ENCODE measurements around the gene GCHFR.
A peak's percentile ranks its signal among the peaks of the same experiment; 100 is the strongest.

The GCHFR gene

DNA sequence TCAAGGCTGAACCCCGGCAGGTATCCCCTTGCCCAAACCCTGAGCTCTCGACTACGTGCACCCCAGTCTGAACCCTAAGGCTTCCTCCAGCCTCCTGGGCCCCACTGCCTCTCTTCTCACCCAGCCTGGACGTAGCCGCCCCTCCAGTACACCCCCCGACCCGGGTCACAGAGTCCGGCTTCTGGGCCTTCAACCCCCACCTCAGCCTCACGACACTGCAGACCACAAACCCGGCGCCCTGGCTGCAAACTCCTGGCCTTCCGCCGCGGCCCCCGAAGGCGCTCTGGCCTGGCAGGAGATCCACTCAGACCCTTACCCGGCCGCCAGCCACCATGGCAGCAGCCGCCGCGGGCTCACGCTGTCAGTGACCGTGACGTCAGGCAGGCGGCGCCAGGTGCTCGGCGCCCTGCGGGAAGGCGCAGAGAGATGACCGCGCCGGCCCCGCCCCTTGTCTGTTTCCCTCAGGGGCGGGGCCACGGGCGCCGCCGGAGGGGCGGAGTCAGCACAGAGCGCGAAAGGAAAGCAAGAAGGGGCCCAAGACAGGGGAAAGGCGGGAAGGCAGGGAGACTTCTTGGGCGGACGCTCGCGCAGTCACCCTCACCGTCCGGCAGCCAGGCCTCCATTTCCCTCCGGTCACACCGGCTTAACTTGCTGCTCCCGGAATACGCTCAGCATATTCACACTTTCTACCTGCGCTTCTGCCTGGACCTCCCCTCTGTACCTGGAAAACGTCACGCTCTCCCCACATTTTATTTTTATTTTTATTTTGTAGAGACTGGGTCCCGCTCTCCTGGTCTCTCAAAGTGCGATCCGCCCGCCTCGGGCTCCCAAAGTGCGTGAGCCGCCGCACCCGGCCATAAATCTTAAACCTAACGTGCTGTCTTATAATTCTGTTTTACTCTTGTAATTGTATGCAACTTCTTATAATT is 8.7 kb upstream of the GCHFR start, which contains the start of gene RMDN3:
RMDN3 (minus strand) TSS at position 372 of the 929 bp plus-strand sequence. CDS start 471 bp downstream, outside the sequence.
- DNase-seq: peak; percentile 97

DNA sequence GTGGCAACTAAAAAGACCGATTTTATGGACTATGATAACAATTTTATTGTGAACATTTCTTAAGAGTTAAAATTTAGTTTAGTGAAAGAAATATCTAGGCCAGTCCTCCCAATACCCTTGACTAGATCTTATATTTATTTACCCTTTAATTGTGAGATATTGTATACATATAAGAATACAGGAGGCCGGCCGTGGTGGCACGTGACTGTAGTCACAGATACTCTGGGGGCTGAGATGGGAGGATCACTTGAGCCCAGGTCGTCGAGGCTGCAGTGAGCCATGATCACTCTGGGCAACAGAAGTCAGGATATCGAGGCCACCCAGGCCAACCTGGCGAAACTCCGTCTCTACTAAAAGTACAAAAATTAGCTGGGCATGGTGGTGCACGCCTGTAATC is 8.1 kb upstream of the GCHFR start:
- peak; percentile 67 for DNase-seq

DNA sequence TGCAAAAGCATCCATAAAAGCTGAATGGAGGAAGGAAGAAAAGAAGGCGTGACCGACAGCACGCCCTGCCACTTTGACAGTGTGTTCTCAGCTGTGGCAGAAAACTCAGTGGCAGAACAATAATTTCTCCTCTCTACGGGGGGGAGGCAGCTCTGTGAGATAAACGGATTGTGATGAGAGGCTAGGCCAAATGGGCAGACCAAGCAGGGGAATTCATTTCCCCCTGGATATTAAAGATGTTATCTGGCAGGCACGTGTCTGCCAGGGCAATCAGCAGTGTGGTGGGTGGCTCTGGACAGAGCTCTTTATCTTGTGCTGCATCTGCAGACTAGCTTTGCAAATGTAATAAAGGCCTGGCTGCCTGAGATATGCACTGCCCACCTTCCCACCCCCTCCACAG is 6.9 kb upstream of the GCHFR start:
- peak; percentile 86 for DNase-seq

DNA sequence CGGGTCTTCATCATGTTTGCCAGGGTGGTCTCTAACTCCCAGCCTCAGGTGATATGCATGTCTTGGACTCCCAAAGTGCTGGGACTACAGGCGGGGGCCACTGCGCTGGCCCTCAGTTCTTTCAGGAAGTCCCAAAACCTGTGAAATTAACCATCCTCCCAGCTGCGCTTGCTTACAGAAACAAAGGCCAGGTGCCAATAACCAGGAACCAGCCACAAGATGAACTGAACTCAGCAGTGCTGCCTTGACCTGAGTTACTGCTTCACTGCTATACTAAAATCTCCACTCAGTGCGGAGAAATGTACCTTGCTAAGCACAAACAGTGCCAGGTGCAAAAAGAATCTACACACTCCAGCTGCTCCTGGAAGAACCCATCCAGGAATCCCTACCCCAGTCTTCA is 3.9 kb upstream of the GCHFR start:
- no peak for DNase-seq

DNA sequence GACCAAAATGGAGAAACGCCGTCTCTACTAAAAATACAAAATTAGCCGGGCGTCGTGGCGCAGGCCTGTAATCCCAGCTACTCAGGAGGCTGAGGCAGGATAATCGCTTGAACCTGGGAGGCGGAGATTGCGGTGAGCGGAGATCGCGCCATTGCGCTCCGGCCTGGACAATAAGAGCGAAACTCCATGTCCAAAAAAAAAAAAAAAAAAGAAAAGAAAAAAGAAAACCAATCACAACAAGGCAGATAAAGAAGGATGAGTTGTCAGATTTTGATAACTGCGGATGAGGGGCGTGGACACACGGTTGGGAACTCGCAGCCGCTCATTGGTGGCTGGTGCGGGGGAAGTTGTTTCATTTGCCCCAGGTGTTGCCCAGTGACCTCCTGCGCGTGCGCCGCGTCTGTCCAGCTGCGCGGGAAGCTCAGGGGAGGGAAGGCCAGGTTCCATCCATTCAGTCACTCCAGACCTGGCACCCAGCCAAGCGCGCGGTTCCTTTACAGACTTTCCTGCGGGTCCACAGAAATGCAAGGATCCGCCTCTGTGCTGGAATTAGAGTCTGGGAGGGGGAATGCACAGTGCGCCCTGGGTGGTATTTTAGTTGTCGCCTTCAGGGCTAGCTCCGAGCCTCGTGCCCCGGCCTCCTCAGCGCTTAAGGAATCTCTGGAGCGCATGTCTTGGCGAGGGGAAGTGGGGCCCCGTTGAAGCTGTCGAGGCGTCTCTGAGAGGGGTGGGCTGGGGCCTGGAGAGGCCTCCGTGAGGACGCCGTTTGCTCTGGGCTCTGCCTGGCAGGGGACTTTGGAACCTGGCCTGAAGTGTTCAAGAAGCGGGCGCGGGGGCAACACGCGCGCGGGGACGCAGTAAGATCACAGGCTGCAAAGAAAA is 708 bp upstream of the GCHFR start:
- peak; percentile 66 for DNase-seq

DNA sequence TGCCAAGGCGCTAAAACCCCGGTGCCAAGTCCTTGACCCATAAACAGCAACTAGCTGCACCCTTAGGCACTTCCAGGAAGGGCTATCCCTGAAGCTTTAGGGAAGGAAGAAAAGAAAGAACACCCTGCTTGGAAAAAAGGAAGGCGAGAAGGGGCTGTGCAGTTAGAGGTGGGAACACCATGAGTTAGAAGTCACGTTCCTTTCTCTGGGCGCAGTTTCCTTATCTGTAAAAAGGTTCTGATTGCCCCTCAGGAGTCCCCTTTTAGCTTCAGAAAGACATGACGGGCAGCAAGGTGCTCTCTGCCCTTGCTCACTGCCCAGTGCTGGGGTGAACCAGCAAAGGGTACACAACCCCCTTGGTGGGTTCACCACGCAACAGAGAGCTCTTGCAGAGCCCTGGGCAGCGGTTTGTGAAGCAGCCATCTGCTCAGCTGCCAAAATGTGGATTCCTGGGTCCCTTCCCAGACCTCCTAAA is 798 bp downstream of the GCHFR start:
- peak; percentile 45 for DNase-seq

DNA sequence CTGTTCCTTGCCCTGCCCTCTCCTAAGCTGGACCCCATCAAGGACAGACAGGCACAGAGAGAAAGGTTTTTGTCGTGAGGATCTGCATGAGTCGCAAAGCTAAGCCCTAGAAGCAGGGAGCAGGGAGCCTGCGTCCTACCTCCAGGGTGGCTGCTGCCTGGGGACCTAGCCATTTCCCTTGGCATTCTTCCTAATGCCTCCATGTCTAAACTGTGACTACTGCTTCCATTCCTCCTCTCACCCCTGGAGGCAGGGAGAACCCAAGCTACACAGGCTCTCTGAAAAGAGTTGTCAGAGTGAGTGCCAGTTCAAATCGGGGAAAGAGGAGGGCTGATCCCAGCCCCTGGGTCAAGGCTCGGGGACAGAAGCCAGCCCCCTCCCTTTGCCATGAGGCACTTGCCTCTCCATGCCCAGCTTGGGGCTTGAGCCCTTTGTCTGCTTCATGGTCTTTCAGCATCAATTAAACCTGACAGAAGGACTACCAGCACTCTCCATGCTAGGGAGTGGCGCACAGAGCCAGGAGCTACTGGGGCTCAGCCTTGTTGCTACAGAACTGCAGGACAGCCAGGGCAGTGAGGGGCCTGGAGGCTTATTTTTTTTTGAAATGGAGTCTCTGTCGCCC is 2.4 kb downstream of the GCHFR start:
- DNase-seq: no peak

DNA sequence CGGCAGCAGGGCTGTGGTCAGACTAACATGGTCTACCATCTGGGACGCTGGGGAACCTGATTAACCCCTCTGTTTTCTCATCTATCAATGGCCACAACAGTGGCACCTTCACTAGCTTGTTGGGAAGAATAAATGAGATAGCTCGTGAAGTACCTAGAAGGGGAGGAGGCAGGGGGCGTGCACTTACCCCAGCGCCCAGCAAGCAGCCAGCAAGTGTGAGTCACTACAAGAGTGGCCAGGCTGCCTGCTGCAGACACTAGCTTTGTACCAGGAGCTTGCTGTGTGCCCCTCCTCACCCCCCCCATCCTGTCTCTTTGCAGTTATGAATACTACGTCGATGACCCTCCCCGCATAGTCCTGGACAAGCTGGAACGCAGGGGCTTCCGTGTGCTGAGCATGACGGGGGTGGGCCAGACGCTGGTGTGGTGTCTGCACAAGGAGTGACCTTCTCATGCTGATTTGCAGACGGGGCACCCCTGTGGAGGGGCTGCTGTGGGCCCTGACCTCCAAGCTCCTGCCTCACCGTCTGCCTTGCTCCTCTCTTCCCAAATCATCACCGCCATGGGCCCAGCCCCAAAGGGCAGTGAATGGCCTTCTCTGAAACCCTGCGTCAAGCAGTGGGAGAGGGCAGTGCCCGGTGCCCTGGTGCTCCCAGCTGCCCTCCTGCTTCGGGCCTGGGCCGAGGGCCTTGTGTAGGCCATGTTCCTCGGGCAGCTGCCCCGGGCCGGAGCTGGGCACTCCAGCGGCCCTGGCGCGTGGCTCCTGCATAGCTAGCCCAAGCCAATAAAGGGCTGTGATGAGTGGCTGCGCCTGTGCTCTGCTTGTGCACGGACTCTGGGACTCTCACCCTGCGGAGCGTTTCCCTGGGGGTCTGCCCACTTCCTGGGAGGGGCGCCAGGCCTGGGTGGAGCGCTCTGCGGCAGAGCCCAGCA is 3.3 kb downstream of the GCHFR start:
- DNase-seq: peak; percentile 79

DNA sequence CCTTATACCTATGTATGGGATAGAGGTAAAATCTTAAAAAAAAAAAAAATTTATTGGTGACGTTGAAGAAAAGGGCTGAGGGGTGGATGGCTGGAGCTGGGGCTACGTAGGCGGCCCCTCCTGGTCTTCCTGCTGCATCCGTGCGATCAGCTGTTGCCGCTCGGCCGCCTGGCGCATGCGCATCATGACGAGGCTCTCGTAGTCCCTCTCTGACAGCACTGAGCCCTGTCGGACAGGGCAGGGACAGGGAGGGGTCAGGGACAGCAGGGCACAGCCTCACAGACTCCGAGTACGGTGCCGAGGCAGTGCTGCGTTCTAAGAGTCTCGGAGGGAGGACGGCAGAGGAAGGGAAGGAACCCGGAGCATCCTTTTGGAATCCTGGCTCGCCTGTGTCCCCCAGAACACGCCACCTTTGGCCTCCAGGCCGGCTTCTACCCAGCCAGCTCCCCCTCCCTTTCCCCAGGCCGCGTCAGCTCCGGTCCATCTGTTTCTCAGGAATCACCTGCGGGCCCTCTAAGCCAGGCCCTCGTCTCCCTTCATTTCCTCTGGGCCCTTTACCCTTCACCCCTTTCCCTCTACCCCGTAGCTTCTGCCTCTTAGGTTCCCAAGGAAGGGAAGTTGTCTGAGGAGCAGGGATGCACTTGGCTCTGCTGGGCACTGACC is 4.1 kb downstream of the GCHFR start:
- no peak for DNase-seq

DNA sequence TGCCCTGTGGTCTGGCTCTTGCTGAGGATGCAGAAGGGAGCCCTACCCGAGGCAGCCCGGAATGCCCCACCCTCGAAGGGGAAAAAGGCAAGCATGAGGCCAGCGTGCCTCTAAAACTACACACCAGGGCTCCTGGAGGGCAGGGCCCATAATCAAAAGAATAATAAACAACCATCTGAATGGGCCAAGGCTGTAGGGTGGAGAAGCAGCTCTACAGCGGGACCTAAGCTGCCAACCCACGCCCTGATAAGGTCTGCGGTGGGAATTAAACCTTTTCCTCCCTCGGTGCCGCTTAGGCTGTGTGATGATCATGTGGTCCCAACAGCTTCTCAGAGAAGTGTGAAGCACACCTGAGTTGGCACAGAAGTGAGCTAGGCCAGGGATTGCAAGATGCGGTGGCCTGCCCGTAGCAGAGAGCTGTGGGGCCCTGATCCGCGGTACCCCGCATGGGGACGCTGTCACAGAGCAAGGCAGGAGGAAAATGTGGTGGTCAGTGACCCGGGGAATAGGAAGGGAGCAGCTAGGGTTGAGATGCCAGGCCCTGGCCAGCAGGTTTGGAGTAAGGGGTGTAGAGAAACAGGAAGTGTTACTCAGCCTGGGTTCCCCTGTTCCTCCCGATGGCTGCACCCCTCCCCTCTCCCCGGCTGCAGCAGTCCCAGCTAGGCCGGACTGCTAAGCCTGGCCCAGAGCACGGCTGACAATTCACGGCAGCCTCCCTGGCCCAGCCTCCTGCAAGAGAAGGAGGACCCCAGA is 4.8 kb downstream of the GCHFR start:
- DNase-seq: peak; percentile 83

DNA sequence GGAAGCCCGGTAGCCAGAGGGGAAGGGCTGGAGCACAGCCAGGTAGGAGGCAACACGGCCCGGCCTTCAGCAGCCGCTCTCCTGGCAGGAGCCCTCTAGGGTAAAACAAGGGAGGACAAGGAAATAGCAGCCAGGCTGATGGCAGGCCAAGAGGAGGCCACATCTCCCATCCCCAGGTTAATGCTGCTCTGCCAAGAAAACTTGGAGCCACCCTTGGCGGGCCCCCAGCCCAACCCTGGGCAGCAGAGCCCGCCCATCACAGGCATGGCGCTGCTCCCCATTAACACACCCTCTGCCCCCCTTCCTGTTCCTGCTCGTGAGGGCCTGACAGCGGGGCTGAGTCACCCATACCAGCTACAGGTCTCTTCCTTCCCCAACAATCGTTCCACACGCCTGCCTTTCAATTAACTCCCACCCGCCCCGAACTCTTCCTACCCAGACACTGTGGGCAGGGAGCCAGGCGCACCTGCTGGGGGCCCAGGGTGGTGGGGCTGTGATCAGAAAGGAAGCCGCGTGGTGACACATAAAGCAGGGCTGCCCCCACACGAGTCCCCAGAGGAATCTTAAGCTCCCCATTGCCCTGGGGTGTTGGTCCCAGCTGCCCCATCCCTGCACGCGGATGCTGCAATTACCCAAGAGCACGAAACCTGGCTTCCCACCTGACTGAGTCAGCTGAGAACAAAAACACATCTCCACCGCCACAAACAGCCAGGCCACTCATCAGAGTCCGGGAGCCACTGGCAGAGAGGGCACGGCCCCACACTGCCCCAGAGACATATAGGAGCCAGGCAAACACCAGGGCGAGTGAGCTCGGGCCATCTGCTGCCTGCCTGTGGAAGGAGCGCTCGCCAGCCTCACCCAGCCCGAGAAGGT is 5.6 kb downstream of the GCHFR start, which contains the start of gene C15orf62:
C15orf62 (plus strand) TSS at position 707 of the 873 bp plus-strand sequence. CDS start 516 bp downstream, outside the sequence.
- peak; percentile 86 for DNase-seq

DNA sequence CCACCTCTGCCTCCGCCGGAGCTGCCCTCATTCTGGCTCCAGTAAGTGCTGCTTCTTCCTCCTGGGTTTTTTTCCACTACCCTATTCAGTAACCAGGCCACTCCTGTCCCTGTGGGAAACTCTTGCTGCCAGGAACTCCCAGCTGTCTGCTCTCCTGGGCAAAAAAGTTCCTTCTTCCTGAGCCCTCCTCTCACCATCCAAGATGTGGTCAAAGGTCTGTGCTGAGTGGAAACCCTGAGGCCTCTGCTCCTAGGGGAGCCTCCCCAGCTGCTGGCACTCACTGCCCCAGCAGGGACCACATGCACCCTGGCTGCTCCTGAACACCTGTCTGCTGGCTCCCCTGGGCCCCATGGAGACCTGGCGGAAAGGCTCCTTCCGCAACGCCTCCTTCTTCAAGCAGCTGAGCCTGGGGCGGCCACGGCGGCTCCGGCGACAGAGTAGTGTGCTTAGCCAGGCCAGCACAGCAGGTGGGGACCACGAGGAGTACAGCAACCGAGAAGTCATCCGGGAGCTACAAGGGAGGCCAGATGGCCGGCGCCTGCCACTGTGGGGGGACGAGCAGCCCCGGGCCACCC is 6.4 kb downstream of the GCHFR start:
- DNase-seq: no peak

DNA sequence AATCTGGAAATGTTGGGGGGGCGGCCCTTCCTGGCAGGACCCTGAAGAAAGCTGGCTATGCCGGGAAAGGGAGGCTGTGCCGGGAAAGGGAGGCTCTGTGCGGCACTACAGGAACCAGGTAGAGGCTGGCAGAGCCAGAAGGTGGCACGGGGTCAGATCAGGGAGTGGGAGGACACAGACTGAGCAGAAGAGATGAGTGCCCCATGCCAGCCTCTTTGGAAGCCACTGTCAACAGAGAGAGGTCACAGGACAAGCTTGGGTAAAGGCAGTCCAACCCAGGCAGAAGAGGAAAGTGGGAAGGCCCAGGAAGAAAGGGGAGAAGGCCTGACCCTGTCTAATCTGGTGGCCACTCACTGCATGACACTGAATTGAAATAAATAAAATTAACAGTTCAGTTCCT is 7.4 kb downstream of the GCHFR start:
- DNase-seq: no peak

DNA sequence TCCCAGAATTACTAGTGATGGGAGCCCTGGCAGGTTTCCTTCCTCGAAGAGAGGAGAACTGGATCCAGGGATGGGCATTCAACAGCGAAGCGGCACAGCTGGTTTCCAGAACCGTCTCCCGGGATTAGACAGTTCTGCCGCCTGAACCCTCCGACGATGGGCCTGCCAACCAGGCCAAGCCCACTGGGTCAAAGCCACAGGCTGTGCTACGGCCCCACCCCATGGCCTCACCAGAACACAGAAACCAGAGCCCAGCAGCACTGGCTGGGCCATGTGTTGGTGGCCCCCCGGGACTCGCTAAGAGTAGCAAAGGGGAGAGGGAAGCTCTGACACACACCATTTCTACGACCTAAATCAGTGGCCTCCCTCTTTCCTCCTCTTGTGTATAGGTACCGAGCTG is 8.1 kb downstream of the GCHFR start:
- DNase-seq: no peak

DNA sequence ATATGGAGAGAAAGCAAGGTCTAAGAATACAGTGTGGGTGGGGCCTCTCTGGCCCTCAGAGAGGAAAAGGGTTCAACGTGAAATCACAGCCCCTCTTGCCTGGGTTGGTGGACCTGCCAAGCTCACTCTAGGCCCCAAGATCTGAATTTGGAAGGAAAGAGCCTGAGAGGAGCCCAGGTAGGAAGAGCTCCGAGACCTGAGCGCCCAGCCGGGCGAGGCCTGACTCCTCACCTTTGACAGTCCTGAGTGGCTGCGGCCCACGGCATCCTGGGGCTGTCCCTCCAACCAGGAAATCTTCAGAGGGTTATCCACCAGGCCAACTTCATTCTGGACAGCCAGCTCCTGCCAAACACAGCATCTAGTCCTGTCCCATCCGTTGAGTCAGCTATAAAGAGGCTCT is 9.6 kb downstream of the GCHFR start:
- DNase-seq: no peak

DNA sequence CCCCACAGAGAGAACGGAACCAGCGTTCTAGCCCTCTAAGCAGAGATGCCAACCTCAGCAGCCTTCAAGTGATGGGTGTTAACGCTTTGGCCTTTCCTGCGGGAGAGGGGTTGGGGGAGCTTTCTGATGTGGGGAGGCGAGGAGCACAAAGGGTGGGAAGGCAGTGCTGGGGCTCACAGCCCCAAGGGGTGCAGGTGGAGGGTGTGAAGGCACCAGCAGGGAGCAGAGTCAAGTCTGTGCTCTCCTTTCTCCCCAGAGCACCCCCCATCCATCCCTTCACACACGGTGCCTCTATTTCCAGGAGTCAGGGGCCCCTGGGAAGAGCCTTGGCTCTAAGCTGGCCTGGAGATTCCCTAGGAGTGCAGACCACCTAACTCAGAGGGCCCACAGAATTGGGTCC is 10.0 kb downstream of the GCHFR start:
- no peak for DNase-seq

DNA sequence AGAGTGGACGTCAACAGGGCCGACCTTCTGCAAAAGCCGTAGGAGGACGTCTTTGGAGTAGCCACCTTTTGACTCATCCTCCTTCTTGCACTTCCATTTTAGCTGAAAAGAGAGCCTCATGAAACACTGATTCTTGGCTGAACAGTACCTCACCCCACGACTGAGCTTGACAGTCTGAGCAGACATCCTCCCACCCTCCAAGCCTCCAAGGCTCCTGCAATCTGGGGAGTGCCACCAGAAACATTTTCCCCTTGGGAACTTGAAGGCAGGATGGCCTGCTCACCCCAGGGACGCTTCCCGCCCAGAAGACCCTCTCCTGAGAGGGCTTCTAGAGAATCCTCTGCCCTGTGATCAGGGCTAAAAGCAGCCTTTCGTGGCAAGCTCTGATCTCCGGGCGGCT is 11.1 kb downstream of the GCHFR start:
- DNase-seq: no peak

DNA sequence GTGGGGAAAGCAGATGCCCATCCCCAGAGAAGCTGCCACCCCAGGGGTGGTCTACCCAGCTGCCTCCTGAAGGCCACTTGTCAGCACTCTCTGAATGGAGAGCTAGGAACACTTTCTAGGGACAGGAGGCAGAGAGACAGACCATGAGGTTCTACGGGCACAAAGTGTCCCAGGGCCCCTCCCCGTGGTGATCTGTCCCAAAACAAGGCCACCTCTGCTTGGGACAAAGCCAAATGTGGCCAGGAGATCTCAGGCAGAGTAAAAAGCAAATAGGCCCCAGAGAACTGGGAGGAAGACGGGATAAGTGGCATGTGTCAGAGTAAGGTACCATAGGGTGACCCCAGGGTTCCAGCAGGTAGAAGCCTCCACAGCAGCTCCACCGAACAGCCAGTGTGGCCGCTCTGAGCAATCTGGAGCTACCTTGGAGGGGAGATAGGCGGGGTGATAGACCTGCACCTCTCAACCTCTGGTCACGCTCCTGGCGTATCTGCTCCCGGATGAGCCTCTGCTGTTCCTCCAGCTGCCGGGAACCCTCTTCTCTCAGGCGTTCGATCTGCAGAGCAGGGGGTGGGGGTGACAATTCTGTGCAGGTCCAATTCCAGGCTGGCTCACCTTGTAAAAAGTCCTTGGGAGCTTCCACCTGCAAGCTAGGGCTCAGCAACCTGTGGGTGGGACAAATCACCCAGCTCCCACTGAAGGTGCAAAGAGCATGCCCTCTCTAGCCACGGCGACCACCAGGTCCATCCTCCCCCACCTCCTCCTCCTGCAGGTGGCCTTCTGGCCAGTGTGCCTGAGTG is 12.1 kb downstream of the GCHFR start:
- DNase-seq: no peak
